HEK293 (cell line): Measurements from ENCODE around the gene OCIAD1.

Experiments
- CTCF ChIA-PET: fragments of 350-600 bp; formaldehyde crosslinking; extraction: SDS; loops from one replicate; lab custom pipeline; 2021; ENCODE audit warnings: antibody characterized with exemption; lab: Yijun Ruan, JAX
- POLR2A ChIA-PET: fragments of 300-600 bp; formaldehyde crosslinking; extraction: SDS; loops from one replicate; lab custom pipeline; 2020; ENCODE audit warnings: antibody characterized with exemption, inconsistent platforms; lab: Yijun Ruan, JAX
- H3K27ac ChIP-seq: fragments of 200-500 bp; sonication (Bioruptor generic); 2 replicates; pipeline ENCODE4 v1.5.1; 2014; ENCODE audit warnings: low read depth, low read length, control low read depth, inconsistent platforms; ENCODE audit errors: extremely low read depth
- H3K36me3 ChIP-seq, 2 experiments: fragments of 200-500 bp in 1 of 2; sonication (Bioruptor generic) in 1 of 2; 1 replicate in 1 of 2; 2 replicates in 1 of 2; pipeline ENCODE4 v1.5.1; 2014 to 2017; ENCODE audit warnings: inconsistent platforms in 2 of 2, low read length in 2 of 2; ENCODE audit not compliant: control insufficient read depth in 2 of 2, insufficient read depth in 1 of 2
- H3K4me1 ChIP-seq: fragments of 200-500 bp; sonication (Bioruptor generic); 2 replicates; pipeline ENCODE4 v1.5.1; 2014; ENCODE audit warnings: mild to moderate bottlenecking, low read length, inconsistent platforms; ENCODE audit not compliant: control insufficient read depth, insufficient read depth
- H3K4me3 ChIP-seq: 2 replicates; pipeline ENCODE4 v1.5.1; 2011; ENCODE audit warnings: low read depth, mild to moderate bottlenecking, control low read depth, low read length, moderate library complexity
- H3K9me3 ChIP-seq: fragments of 200-500 bp; sonication (Bioruptor generic); 2 replicates; pipeline ENCODE4 v1.5.1; 2014; ENCODE audit warnings: low read depth, low read length, inconsistent platforms; ENCODE audit not compliant: control insufficient read depth, insufficient read depth
- ELK4 ChIP-seq: IDR thresholded peaks from 2 replicates; pipeline ENCODE4 v1.6.1; 2011; ENCODE audit warnings: mild to moderate bottlenecking, low read depth, low read length, borderline replicate concordance
- GLIS1 ChIP-seq: fragments of 450-650 bp; formaldehyde crosslinking; IDR thresholded peaks from 2 replicates; pipeline ENCODE4 v1.5.1; 2016; ENCODE audit warnings: missing biosample characterization, missing genetic modification characterization
- MEIS1 ChIP-seq: sonication (generic); formaldehyde crosslinking; IDR thresholded peaks from 2 replicates; pipeline ENCODE4 v1.8.1; 2022; ENCODE audit warnings: missing genetic modification reagents, mild to moderate bottlenecking, borderline replicate concordance
- RBAK ChIP-seq: fragments of 450-650 bp; formaldehyde crosslinking; IDR thresholded peaks from 2 replicates; pipeline ENCODE4 v1.5.1; 2016; ENCODE audit warnings: missing biosample characterization, missing genetic modification characterization
- SCRT1 ChIP-seq: fragments of 450-650 bp; formaldehyde crosslinking; IDR thresholded peaks from 2 replicates; pipeline ENCODE4 v1.5.1; 2016; ENCODE audit warnings: missing biosample characterization, missing genetic modification characterization, borderline replicate concordance
- TCF7L2 ChIP-seq: IDR thresholded peaks from 2 replicates; pipeline ENCODE4 v1.6.1; 2011; ENCODE audit warnings: low read depth, mild to moderate bottlenecking, inconsistent platforms, low read length, moderate library complexity, borderline replicate concordance
- YY1 ChIP-seq: fragments of 450-650 bp; formaldehyde crosslinking; IDR thresholded peaks from 2 replicates; pipeline ENCODE4 v1.5.1; 2018; ENCODE audit warnings: missing biosample characterization, missing genetic modification characterization
- ZBTB20 ChIP-seq: fragments of 450-650 bp; formaldehyde crosslinking; IDR thresholded peaks from 2 replicates; pipeline ENCODE4 v1.5.1; 2016; ENCODE audit warnings: missing biosample characterization, missing genetic modification characterization
- ZBTB48 ChIP-seq: fragments of 450-650 bp; formaldehyde crosslinking; IDR thresholded peaks from 2 replicates; pipeline ENCODE4 v1.5.1; 2016; ENCODE audit warnings: missing biosample characterization, missing genetic modification characterization
- ZNF211 ChIP-seq: fragments of 450-650 bp; formaldehyde crosslinking; IDR thresholded peaks from 2 replicates; pipeline ENCODE4 v1.5.1; 2016; ENCODE audit warnings: low read depth, missing biosample characterization, missing genetic modification characterization
- ZNF501 ChIP-seq: fragments of 450-650 bp; formaldehyde crosslinking; IDR thresholded peaks from 2 replicates; pipeline ENCODE4 v1.5.1; 2016; ENCODE audit warnings: missing biosample characterization, missing genetic modification characterization
- ZNF558 ChIP-seq: fragments of 450-650 bp; formaldehyde crosslinking; IDR thresholded peaks from 2 replicates; pipeline ENCODE4 v1.5.1; 2016; ENCODE audit warnings: missing biosample characterization, missing genetic modification characterization
- ZNF623 ChIP-seq: fragments of 450-650 bp; formaldehyde crosslinking; IDR thresholded peaks from 2 replicates; pipeline ENCODE4 v1.5.1; 2016; ENCODE audit warnings: missing biosample characterization, missing genetic modification characterization
- ZNF660 ChIP-seq: fragments of 450-650 bp; IDR thresholded peaks from 2 replicates; pipeline ENCODE4 v1.5.1; 2018; ENCODE audit warnings: missing biosample characterization, mild to moderate bottlenecking, missing genetic modification characterization
- ZNF843 ChIP-seq: fragments of 450-650 bp; formaldehyde crosslinking; IDR thresholded peaks from 2 replicates; pipeline ENCODE4 v1.5.1; 2016; ENCODE audit warnings: missing biosample characterization, missing genetic modification characterization
- ZSCAN30 ChIP-seq: fragments of 450-650 bp; IDR thresholded peaks from 2 replicates; pipeline ENCODE4 v1.5.1; 2018; ENCODE audit warnings: missing biosample characterization, mild to moderate bottlenecking, missing genetic modification characterization, moderate library complexity
- ZSCAN5A ChIP-seq: fragments of 450-650 bp; formaldehyde crosslinking; IDR thresholded peaks from 2 replicates; pipeline ENCODE4 v1.5.1; 2016; ENCODE audit warnings: missing biosample characterization, missing genetic modification characterization
- TF ChIP-seq, protein P1 (sequence below): fragments of 450-650 bp; formaldehyde crosslinking; IDR thresholded peaks from 2 replicates; pipeline ENCODE4 v1.5.1; 2016; ENCODE audit warnings: missing biosample characterization, missing genetic modification characterization
- TF ChIP-seq, protein P2 (sequence below): fragments of 450-650 bp; IDR thresholded peaks from 2 replicates; pipeline ENCODE4 v1.5.1; 2018; ENCODE audit warnings: missing biosample characterization, missing genetic modification characterization
- TF ChIP-seq, protein P3 (sequence below): fragments of 450-650 bp; formaldehyde crosslinking; IDR thresholded peaks from 2 replicates; pipeline ENCODE4 v1.5.1; 2016; ENCODE audit warnings: missing biosample characterization, missing genetic modification characterization, low read depth

The OCIAD1 gene

GRCh38 chr4:48891028-48891619 lies 60.2 kb downstream of the OCIAD1 start (continued):
- TF ChIP-seq, protein P1, sequence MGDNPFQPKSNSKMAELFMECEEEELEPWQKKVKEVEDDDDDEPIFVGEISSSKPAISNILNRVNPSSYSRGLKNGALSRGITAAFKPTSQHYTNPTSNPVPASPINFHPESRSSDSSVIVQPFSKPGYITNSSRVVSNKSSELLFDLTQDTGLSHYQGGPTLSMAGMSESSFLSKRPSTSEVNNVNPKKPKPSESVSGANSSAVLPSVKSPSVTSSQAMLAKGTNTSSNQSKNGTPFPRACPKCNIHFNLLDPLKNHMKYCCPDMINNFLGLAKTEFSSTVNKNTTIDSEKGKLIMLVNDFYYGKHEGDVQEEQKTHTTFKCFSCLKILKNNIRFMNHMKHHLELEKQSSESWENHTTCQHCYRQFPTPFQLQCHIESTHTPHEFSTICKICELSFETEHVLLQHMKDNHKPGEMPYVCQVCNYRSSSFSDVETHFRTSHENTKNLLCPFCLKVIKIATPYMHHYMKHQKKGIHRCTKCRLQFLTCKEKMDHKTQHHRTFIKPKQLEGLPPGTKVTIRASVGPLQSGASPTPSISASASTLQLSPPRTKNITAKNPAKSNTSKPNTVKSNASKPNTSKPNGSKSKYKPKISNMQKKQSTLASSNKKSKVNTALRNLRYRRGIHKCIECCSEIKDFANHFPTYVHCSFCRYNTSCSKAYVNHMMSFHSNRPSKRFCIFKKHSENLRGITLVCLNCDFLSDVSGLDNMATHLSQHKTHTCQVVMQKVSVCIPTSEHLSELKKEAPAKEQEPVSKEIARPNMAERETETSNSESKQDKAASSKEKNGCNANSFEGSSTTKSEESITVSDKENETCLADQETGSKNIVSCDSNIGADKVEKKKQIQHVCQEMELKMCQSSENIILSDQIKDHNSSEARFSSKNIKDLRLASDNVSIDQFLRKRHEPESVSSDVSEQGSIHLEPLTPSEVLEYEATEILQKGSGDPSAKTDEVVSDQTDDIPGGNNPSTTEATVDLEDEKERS (tag by site-specific recombination), result no peak
- TF ChIP-seq TCF7L2 (no peak), ZNF211 (tag by site-specific recombination) (no peak), ZNF660 (no peak), SCRT1 (tag by site-specific recombination) (no peak)

DNA sequence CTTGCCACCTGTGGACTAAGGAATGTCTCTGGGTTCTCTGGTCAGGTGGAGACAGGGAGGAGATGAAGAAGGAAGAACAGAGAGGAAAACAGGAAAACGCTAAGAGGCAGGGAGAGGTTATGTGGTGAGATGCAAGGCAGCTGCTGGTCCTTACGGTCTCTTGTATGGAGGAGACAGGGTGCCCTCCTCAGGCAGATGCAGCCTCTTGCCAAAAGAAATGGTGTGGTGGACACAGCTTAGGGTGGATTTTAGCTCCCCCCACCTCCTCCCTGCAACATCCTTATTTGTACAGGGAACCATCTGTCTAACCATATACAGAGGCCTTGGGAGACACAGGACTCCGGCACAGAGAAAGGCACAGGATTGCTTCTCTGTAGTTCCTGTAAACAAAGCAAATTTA lies 66.0 kb downstream of the OCIAD1 start:
- Histone ChIP-seq H3K27ac (no peak overlapping the region), H3K36me3 (peaks cover 0 to 6% of the 10 kb centered on the region in 2 experiments; a peak in 2 of 3 replicates), H3K4me1 (no peaks in the 10 kb centered on the region), H3K4me3 (no peak overlapping the region), H3K9me3 (no peaks in the 10 kb centered on the region)
- ChIA-PET POLR2A (no interaction called here), CTCF (interaction anchor here (1.1 kb wide), 1 partner anchor 317 kb away, joined by 3 read pairs; no protein-coding TSS in a partner anchor)
- TF ChIP-seq ZNF501 (tag by site-specific recombination), result no peak

DNA sequence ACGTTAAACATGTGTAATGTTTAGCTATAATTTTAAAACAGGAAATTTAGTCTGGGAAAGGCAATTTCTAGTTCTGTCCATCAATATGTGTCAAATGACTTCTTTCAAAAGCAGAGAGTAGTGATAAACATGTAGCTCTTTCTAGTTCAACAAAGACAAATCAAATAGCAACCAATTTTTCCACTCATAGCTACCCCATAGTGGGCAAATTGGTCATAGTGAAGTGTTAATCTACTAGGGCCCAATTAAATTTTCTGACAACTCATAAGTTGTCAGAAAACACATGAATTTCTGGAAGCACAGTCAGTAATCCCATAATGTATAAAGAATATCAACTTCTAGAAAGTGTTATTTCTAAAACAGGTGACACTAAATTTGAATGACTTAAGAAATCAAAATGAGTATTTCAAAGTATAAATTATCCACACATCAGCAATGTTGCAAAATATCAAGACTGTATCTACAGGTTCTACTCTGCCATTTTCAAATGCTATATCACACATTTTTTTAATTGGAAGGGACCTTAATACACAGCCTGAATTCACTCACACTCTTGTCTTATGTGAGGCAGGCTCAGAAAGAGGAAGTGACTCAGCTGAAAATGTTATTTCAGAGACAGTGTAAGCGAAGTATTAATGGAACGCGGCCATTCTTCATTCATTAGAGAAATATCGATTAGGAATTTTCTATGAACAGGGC lies 68.0 kb downstream of the OCIAD1 start:
- no peak overlapping the region for H3K4me3 ChIP-seq
- H3K9me3 ChIP-seq, result no peaks in the 10 kb centered on the region
- no peaks in the 10 kb centered on the region for H3K4me1 ChIP-seq
- no peak for TF ChIP-seq ZNF623 (tag by site-specific recombination)
- H3K36me3 ChIP-seq, result peaks cover 0 to 4% of the 10 kb centered on the region in 2 experiments; a peak in 1 of 3 replicates
- ChIA-PET CTCF (no interaction called here), POLR2A (no interaction called here)
- H3K27ac ChIP-seq, result no peak overlapping the region

DNA sequence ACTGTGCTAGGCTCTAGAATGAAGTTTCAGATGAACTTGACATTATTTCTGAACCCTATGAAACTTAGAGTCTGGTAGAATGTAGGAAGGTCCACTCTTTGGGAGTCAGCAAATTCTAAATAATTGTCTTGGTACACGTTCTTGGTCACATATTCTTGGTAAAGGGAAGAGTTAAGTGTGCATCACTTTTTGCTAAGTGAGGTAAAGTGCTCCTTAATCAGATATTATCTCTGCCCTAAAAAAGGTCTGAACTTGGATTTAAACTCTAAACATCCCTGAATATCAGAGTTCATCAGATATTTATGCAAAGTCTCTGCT lies 68.5 kb downstream of the OCIAD1 start:
- Histone ChIP-seq H3K27ac (no peak overlapping the region), H3K4me1 (no peaks in the 10 kb centered on the region), H3K36me3 (peaks cover 0 to 8% of the 10 kb centered on the region in 2 experiments; a peak in 1 of 3 replicates), H3K4me3 (no peak overlapping the region), H3K9me3 (no peaks in the 10 kb centered on the region)
- ChIA-PET POLR2A (no interaction called here), CTCF (no interaction called here)
- TF ChIP-seq ZSCAN30 (tag by site-specific recombination), result no peak
- TF ChIP-seq GLIS1 (tag by site-specific recombination), result no peak
- TF ChIP-seq, protein P2, sequence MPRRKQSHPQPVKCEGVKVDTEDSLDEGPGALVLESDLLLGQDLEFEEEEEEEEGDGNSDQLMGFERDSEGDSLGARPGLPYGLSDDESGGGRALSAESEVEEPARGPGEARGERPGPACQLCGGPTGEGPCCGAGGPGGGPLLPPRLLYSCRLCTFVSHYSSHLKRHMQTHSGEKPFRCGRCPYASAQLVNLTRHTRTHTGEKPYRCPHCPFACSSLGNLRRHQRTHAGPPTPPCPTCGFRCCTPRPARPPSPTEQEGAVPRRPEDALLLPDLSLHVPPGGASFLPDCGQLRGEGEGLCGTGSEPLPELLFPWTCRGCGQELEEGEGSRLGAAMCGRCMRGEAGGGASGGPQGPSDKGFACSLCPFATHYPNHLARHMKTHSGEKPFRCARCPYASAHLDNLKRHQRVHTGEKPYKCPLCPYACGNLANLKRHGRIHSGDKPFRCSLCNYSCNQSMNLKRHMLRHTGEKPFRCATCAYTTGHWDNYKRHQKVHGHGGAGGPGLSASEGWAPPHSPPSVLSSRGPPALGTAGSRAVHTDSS, result no peak
- TF ChIP-seq MEIS1 (CRISPR knock-in tag), result no peak
- TF ChIP-seq RBAK (tag by site-specific recombination), result no peak
- no peak for TF ChIP-seq ZNF558 (tag by site-specific recombination)
- TF ChIP-seq ELK4, result no peak
- no peak for TF ChIP-seq ZBTB48 (tag by site-specific recombination)
- TF ChIP-seq ZSCAN5A (tag by site-specific recombination), result no peak
- TF ChIP-seq ZBTB20, result no peak
- TF ChIP-seq ZNF843, result no peak
- TF ChIP-seq, protein P3, sequence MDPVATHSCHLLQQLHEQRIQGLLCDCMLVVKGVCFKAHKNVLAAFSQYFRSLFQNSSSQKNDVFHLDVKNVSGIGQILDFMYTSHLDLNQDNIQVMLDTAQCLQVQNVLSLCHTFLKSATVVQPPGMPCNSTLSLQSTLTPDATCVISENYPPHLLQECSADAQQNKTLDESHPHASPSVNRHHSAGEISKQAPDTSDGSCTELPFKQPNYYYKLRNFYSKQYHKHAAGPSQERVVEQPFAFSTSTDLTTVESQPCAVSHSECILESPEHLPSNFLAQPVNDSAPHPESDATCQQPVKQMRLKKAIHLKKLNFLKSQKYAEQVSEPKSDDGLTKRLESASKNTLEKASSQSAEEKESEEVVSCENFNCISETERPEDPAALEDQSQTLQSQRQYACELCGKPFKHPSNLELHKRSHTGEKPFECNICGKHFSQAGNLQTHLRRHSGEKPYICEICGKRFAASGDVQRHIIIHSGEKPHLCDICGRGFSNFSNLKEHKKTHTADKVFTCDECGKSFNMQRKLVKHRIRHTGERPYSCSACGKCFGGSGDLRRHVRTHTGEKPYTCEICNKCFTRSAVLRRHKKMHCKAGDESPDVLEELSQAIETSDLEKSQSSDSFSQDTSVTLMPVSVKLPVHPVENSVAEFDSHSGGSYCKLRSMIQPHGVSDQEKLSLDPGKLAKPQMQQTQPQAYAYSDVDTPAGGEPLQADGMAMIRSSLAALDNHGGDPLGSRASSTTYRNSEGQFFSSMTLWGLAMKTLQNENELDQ, result no peak
- no peak for TF ChIP-seq YY1
